ENCODE data around the gene PITPNM3.
"Not testable (repeated sequence)": the region's sequence is repeated elsewhere in the genome, so short reads cannot be mapped to it uniquely, and the experiment has no call there.

PITPNM3 gene

GRCh38 chr17:6574687-6575595 lies 18.6 kb upstream of the PITPNM3 start:
- no peak for DNase-seq (ENCODE audit: low read depth, low spot score)

- DNase-seq (ENCODE audit: low read depth, low spot score), result no peak
Observed at GRCh38 chr17:6573982-6574686, 17.8 kb upstream of the PITPNM3 start.

GRCh38 chr17:6573495-6573894 lies 17.1 kb upstream of the PITPNM3 start:
- DNase-seq (ENCODE audit: low read depth, low spot score), result not testable (repeated sequence)

- no peak for DNase-seq (ENCODE audit: low read depth, low spot score)
Observed at GRCh38 chr17:6572972-6573370, 16.6 kb upstream of the PITPNM3 start.

- no peak for DNase-seq (ENCODE audit: low read depth, low spot score)
Observed at GRCh38 chr17:6571452-6571781, 15.1 kb upstream of the PITPNM3 start.

GRCh38 chr17:6570731-6571451 lies 14.5 kb upstream of the PITPNM3 start:
- DNase-seq (ENCODE audit: low read depth, low spot score), result peak; percentile 60

GRCh38 chr17:6569370-6570285 lies 13.3 kb upstream of the PITPNM3 start:
- DNase-seq (ENCODE audit: low read depth, low spot score), result no peak

GRCh38 chr17:6568184-6568758 lies 11.9 kb upstream of the PITPNM3 start:
- DNase-seq (ENCODE audit: low read depth, low spot score), result no peak

- peak; percentile 62 for DNase-seq (ENCODE audit: low read depth, low spot score)
Observed at GRCh38 chr17:6567528-6568183, 11.3 kb upstream of the PITPNM3 start.

- DNase-seq (ENCODE audit: low read depth, low spot score), result no peak
Observed at GRCh38 chr17:6561446-6561845, 5.1 kb upstream of the PITPNM3 start.

- DNase-seq (ENCODE audit: low read depth, low spot score), result no peak
Observed at GRCh38 chr17:6560496-6560895, 4.1 kb upstream of the PITPNM3 start.

GRCh38 chr17:6559753-6560215 lies 3.4 kb upstream of the PITPNM3 start:
- DNase-seq (ENCODE audit: low read depth, low spot score), result no peak

- DNase-seq (ENCODE audit: low read depth, low spot score), result no peak
Observed at GRCh38 chr17:6558932-6559752, 2.8 kb upstream of the PITPNM3 start.

- peak; percentile 13 for DNase-seq (ENCODE audit: low read depth, low spot score)
Observed at GRCh38 chr17:6558276-6558675, 1.9 kb upstream of the PITPNM3 start.

GRCh38 chr17:6557040-6557438 lies 684 bp upstream of the PITPNM3 start:
- no peak for DNase-seq (ENCODE audit: low read depth, low spot score)

GRCh38 chr17:6555331-6556120 lies 829 bp downstream of the PITPNM3 start:
- DNase-seq (ENCODE audit: low read depth, low spot score), result peak; percentile 44

GRCh38 chr17:6554871-6555330 lies 1.5 kb downstream of the PITPNM3 start:
- DNase-seq (ENCODE audit: low read depth, low spot score), result no peak

GRCh38 chr17:6554342-6554741 lies 2.0 kb downstream of the PITPNM3 start:
- peak; percentile 35 for DNase-seq (ENCODE audit: low read depth, low spot score)
